Memory B cell (primary cell): ENCODE data around the gene DRGX.

Source experiments
- ATAC-seq: fragments of 150-1000 bp; cut with Tn5 transposase; 2 replicates; pipeline ENCODE4 v1.10.0; 2021; ENCODE audit warnings: low read depth, mild to moderate bottlenecking, moderate library complexity
- DNase-seq, 2 donors: peaks; one replicate each; pipeline ENCODE4 v3.0.0; 2022; ENCODE audit warnings: low spot score in 2 of 2
- H3K27ac Mint-ChIP-seq: one replicate; pipeline ENCODE4 v1.8.0; 2022; ENCODE audit warnings: mild to moderate bottlenecking, moderate library complexity, mixed read lengths
- H3K27me3 Mint-ChIP-seq: one replicate; pipeline ENCODE4 v1.8.0; 2022; ENCODE audit warnings: mixed read lengths
- H3K36me3 Mint-ChIP-seq: one replicate; pipeline ENCODE4 v1.8.0; 2022; ENCODE audit warnings: mild to moderate bottlenecking, mixed read lengths
- H3K4me1 Mint-ChIP-seq: one replicate; pipeline ENCODE4 v1.8.0; 2022; ENCODE audit warnings: mixed read lengths
- H3K4me3 Mint-ChIP-seq: one replicate; pipeline ENCODE4 v1.8.0; 2022; ENCODE audit warnings: mild to moderate bottlenecking, moderate library complexity, mixed read lengths
- H3K9me3 Mint-ChIP-seq: one replicate; pipeline ENCODE4 v1.8.0; 2022; ENCODE audit warnings: mixed read lengths

The DRGX gene

GRCh38 chr10:49382826-49383225, 13.1 kb downstream of the DRGX start:
- peaks cover 12% of the 10 kb centered on the region for H3K27me3 Mint-ChIP-seq
- DNase-seq (no peak), ATAC-seq (no peak)
- no peak overlapping the region for H3K4me3 Mint-ChIP-seq
- no peaks in the 10 kb centered on the region for H3K36me3 Mint-ChIP-seq
- H3K4me1 Mint-ChIP-seq, result peaks cover 2% of the 10 kb centered on the region
- no peaks in the 10 kb centered on the region for H3K9me3 Mint-ChIP-seq
- H3K27ac Mint-ChIP-seq, result no peak overlapping the region

DNA sequence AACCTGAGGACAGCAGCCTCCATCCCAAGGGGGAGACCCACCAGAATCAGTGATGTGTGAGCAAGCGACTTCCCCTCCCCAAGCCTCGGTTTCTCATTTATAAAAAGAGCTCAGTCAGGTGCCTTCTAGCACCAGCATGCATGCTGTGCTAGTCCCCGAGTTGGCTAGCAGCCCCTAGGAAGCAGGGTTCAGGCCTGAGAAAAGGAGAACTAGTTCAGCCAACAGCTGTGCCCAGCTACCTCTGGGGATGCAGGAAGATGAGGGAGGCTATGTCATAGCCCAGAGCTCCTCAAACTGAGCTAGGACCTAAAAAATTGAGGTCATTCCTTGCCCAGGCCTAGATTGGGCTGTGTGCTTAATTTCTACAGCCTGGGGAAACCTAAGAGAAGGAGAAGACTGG, 13.7 kb downstream of the DRGX start:
- H3K27me3 Mint-ChIP-seq, result peaks cover 11% of the 10 kb centered on the region
- H3K27ac Mint-ChIP-seq, result no peak overlapping the region
- H3K9me3 Mint-ChIP-seq, result no peaks in the 10 kb centered on the region
- DNase-seq, result no peak
- H3K4me1 Mint-ChIP-seq, result peaks cover 2% of the 10 kb centered on the region
- ATAC-seq, result no peak
- no peak overlapping the region for H3K4me3 Mint-ChIP-seq
- no peaks in the 10 kb centered on the region for H3K36me3 Mint-ChIP-seq

- peaks cover 11% of the 10 kb centered on the region for H3K27me3 Mint-ChIP-seq
- H3K4me1 Mint-ChIP-seq, result peaks cover 2% of the 10 kb centered on the region
- no peaks in the 10 kb centered on the region for H3K36me3 Mint-ChIP-seq
- ATAC-seq (no peak), DNase-seq (no peak)
- H3K4me3 Mint-ChIP-seq, result no peak overlapping the region
- H3K27ac Mint-ChIP-seq, result no peak overlapping the region
- no peaks in the 10 kb centered on the region for H3K9me3 Mint-ChIP-seq
These were observed 14.6 kb downstream of the DRGX start for GRCh38 chr10:49381111-49381900.

- H3K27ac Mint-ChIP-seq, result no peak overlapping the region
- no peaks in the 10 kb centered on the region for H3K9me3 Mint-ChIP-seq
- H3K36me3 Mint-ChIP-seq, result no peaks in the 10 kb centered on the region
- no peak overlapping the region for H3K4me3 Mint-ChIP-seq
- no peak for ATAC-seq
- no peak for DNase-seq
- H3K4me1 Mint-ChIP-seq, result no peaks in the 10 kb centered on the region
- H3K27me3 Mint-ChIP-seq, result peaks cover 9% of the 10 kb centered on the region
These were observed 16.1 kb downstream of the DRGX start for GRCh38 chr10:49379596-49380410.

- no peak overlapping the region for H3K4me3 Mint-ChIP-seq
- H3K4me1 Mint-ChIP-seq, result no peaks in the 10 kb centered on the region
- H3K9me3 Mint-ChIP-seq, result no peaks in the 10 kb centered on the region
- H3K27ac Mint-ChIP-seq, result no peak overlapping the region
- no peaks in the 10 kb centered on the region for H3K36me3 Mint-ChIP-seq
- ATAC-seq, result no peak
- peaks cover 6% of the 10 kb centered on the region for H3K27me3 Mint-ChIP-seq
- DNase-seq, result no peak
These were observed 18.6 kb downstream of the DRGX start for GRCh38 chr10:49377256-49377655.

GRCh38 chr10:49375611-49376010, 20.3 kb downstream of the DRGX start:
- H3K9me3 Mint-ChIP-seq, result no peaks in the 10 kb centered on the region
- DNase-seq (no peak), ATAC-seq (no peak)
- no peak overlapping the region for H3K4me3 Mint-ChIP-seq
- peaks cover 6% of the 10 kb centered on the region for H3K27me3 Mint-ChIP-seq
- no peak overlapping the region for H3K27ac Mint-ChIP-seq
- no peaks in the 10 kb centered on the region for H3K4me1 Mint-ChIP-seq
- no peaks in the 10 kb centered on the region for H3K36me3 Mint-ChIP-seq

DNA sequence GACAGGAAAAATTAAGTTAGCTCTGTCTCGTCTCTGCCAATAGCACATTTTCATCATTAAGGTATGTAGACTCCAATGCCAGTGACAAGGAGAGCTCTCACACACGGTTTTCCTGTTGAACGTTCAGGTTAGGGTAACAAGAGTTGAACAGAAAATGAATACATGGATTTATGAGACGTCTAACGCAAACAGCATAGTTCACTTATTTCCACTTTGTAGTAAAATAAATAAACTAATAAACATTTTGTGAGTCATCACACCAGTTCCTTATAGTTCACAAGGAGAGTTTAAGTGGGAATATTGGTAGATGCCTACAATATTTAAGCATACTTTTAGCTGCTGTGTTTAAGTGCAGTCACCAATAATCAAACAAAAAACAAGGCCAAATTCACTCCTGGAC, 21.1 kb downstream of the DRGX start:
- H3K27ac Mint-ChIP-seq, result no peak overlapping the region

DNA sequence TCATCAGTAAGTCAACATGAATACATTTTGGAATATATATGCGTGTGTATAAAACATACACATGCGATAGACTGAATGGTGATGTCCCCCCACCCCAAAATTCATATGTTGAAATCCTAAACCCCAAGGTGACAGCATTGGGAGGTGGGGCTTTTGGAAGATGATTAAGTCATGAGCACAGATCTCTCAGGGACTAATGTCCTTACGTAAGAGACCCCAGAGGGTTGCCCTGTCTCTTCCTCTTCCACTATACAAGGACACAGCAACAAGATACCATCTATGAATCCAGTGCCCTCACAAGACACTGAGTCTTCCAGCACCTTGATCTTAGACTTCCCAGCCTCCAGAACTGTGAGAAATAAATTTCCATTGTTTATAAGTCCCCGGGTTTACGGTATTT, 22.5 kb downstream of the DRGX start:
- Mint-ChIP-seq H3K4me3 (no peak overlapping the region), H3K36me3 (no peaks in the 10 kb centered on the region), H3K4me1 (no peaks in the 10 kb centered on the region), H3K27me3 (peaks cover 6% of the 10 kb centered on the region), H3K9me3 (no peaks in the 10 kb centered on the region), H3K27ac (no peak overlapping the region)
- ATAC-seq (no peak), DNase-seq (no peak)

More for the DNA sequence above, 21.1 kb downstream of the DRGX start:
- H3K9me3 Mint-ChIP-seq, result no peaks in the 10 kb centered on the region
- DNase-seq (no peak), ATAC-seq (no peak)
- no peak overlapping the region for H3K4me3 Mint-ChIP-seq
- H3K27me3 Mint-ChIP-seq, result peaks cover 6% of the 10 kb centered on the region
- no peaks in the 10 kb centered on the region for H3K4me1 Mint-ChIP-seq
- H3K36me3 Mint-ChIP-seq, result no peaks in the 10 kb centered on the region

DNA sequence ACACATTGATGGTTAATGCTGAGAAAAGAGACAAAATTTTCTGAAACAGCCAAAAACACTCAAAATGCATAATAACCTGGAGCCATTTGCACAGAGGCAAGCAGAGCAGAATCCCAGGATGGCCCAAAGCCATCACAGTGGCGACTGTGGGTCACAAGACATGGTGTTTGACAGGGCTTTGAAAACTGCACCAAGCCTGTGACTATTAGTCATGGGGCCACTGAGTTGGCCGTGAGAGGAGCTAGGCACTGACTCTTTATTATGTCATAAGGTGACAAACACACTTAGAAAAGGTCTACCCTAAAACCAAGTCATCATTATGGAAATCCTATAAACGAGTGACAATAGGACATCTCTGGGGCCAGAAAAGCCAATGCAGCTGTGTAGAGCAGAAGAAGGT, 23.9 kb downstream of the DRGX start:
- no peak overlapping the region for H3K27ac Mint-ChIP-seq
- H3K36me3 Mint-ChIP-seq, result no peaks in the 10 kb centered on the region
- DNase-seq, result no peak
- H3K4me1 Mint-ChIP-seq, result no peaks in the 10 kb centered on the region
- no peak overlapping the region for H3K4me3 Mint-ChIP-seq
- ATAC-seq, result no peak
- H3K27me3 Mint-ChIP-seq, result peaks cover 6% of the 10 kb centered on the region
- H3K9me3 Mint-ChIP-seq, result no peaks in the 10 kb centered on the region

DNA sequence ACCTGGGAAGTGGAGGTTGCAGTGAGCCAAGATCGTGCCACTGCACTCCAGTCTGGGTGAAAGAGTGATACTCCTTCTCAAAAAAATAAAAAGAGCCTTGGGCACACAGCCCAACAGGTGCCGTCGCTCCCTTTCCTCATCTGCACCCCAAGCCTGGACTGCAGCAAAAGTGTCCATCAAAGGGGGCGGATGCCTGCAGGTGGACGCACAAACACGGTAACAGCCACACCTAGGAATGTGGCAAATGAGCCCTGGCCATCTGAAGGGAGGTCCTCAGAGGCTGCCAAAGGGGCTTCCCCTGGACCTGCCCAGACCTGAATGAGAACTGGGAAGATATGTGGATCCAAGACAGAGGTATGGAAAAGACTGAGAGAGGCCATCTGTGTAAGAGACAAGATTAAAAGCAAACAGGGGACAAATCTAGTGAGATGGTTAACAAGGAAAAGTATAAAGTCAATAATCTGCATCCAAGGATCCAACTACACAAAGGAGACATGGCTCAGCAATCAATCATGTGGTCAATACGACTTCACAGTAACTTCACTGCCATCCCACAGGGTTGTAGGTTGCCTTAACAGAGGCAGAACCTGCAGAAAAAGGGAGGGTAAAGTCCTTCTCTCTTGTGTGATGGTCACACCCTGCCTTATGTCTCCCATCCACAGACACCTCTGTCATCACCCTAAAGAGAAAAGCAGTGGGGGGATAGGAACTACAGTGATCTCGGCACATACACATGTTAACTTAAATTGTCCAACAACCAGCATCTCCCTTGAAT, 25.4 kb downstream of the DRGX start:
- Mint-ChIP-seq H3K4me1 (no peaks in the 10 kb centered on the region), H3K27me3 (peaks cover 5% of the 10 kb centered on the region), H3K36me3 (no peaks in the 10 kb centered on the region), H3K27ac (no peak overlapping the region), H3K9me3 (no peaks in the 10 kb centered on the region), H3K4me3 (no peak overlapping the region)
- ATAC-seq, result no peak
- no peak for DNase-seq

GRCh38 chr10:49369216-49370162, 26.4 kb downstream of the DRGX start:
- no peak overlapping the region for H3K4me3 Mint-ChIP-seq
- H3K36me3 Mint-ChIP-seq, result no peaks in the 10 kb centered on the region
- peaks cover 5% of the 10 kb centered on the region for H3K27me3 Mint-ChIP-seq
- no peaks in the 10 kb centered on the region for H3K4me1 Mint-ChIP-seq
- DNase-seq (no peak), ATAC-seq (no peak)
- no peak overlapping the region for H3K27ac Mint-ChIP-seq
- no peaks in the 10 kb centered on the region for H3K9me3 Mint-ChIP-seq

DNA sequence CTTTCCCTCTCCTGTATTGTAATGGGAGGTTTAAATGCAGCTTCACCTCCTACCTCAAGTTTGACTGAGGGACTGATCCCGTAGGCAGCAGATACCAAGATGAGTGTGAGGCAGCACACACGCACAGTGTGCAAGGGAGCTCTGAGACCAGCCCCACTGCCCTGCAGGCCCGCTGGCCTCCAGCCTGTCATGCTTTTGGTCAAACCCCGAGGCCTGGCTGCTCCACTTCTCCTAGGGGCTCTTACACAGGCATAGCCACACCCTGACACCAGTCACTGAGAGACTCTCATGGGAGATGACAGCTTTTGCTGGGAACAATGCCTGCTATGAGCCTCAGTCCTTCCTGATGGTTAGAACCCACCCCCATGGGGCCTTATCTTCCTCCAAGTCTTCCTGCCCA, 27.6 kb downstream of the DRGX start:
- ATAC-seq (no peak), DNase-seq (no peak)
- no peaks in the 10 kb centered on the region for H3K9me3 Mint-ChIP-seq
- H3K36me3 Mint-ChIP-seq, result no peaks in the 10 kb centered on the region
- no peak overlapping the region for H3K4me3 Mint-ChIP-seq
- no peak overlapping the region for H3K27ac Mint-ChIP-seq
- H3K4me1 Mint-ChIP-seq, result no peaks in the 10 kb centered on the region
- no peaks in the 10 kb centered on the region for H3K27me3 Mint-ChIP-seq

- DNase-seq, result no peak
- Mint-ChIP-seq H3K36me3 (no peaks in the 10 kb centered on the region), H3K9me3 (no peaks in the 10 kb centered on the region), H3K27me3 (no peaks in the 10 kb centered on the region), H3K4me3 (no peak overlapping the region), H3K4me1 (peaks cover 6% of the 10 kb centered on the region), H3K27ac (no peak overlapping the region)
- no peak for ATAC-seq
These were observed 28.3 kb downstream of the DRGX start for GRCh38 chr10:49367600-49367999.
